Panc1 (cell line): ENCODE measurements around the gene KCNQ1. TPM values are rescaled to one million over a fixed set of nuclear protein-coding genes. Genes with fewer than 3 reads are reported as not detected.

Experiments
- ATAC-seq: fragments of 200-7000 bp; cut with Tn5 transposase; 2 replicates; pipeline ENCODE4 v1.9.1; 2020; ENCODE audit warnings: mild to moderate bottlenecking, moderate library complexity
- BruUV-seq: library from RNA; stranded (reverse); fragments of 400-500 nt; replicated peaks from 2 replicates; lab custom pipeline; 2021; lab: Mats Ljungman, UMichigan
- CTCF ChIA-PET: fragments of 300-600 bp; sonication (Branson Sonifier 250); formaldehyde crosslinking; loops from one replicate; lab custom pipeline; 2022; ENCODE audit warnings: antibody characterized with exemption; lab: Charles Lee
- POLR2A ChIA-PET: fragments of 300-600 bp; sonication (Branson Sonifier 250); formaldehyde crosslinking; loops from one replicate; lab custom pipeline; 2022; ENCODE audit warnings: antibody characterized with exemption; lab: Charles Lee
- DNase-seq: peaks from one replicate; pipeline ENCODE4 v3.0.0-alpha.2; 2010; ENCODE audit warnings: low read depth, low spot score
- H3K27ac ChIP-seq: 2 replicates; pipeline ENCODE4 v1.5.1; 2011; ENCODE audit warnings: mild to moderate bottlenecking, low read length, inconsistent platforms
- H3K27me3 ChIP-seq: fragments of 200-500 bp; sonication (Bioruptor generic); 2 replicates; pipeline ENCODE4 v1.6.0; 2014; ENCODE audit warnings: low read length, inconsistent platforms; ENCODE audit not compliant: control insufficient read depth, insufficient read depth
- H3K36me3 ChIP-seq: fragments of 200-500 bp; sonication (Bioruptor generic); 2 replicates; pipeline ENCODE4 v1.5.1; 2014; ENCODE audit warnings: inconsistent platforms, mild to moderate bottlenecking, low read length, moderate library complexity; ENCODE audit not compliant: control insufficient read depth, insufficient read depth
- H3K4me1 ChIP-seq: 2 replicates; pipeline ENCODE4 v1.5.1; 2011; ENCODE audit warnings: inconsistent platforms, mild to moderate bottlenecking, low read length, moderate library complexity; ENCODE audit not compliant: control insufficient read depth, insufficient read depth
- H3K4me3 ChIP-seq, 2 experiments: 2 replicates each; pipeline ENCODE4 v1.5.1; 2011 to 2012; ENCODE audit warnings: low read depth in 2 of 2, low read length in 2 of 2, mild to moderate bottlenecking in 2 of 2, inconsistent platforms in 1 of 2, moderate library complexity in 1 of 2
- H3K9me3 ChIP-seq: fragments of 200-500 bp; sonication (Bioruptor generic); 2 replicates; pipeline ENCODE4 v1.5.1; 2014; ENCODE audit warnings: low read depth, mild to moderate bottlenecking, inconsistent platforms, low read length, moderate library complexity; ENCODE audit not compliant: control insufficient read depth, insufficient read depth
- POLR2AphosphoS5 ChIP-seq: IDR thresholded peaks from 2 replicates; pipeline ENCODE4 v1.6.1; 2012; ENCODE audit warnings: mild to moderate bottlenecking, low read depth, low read length, moderate library complexity
- SIN3A ChIP-seq: IDR thresholded peaks from 2 replicates; pipeline ENCODE4 v1.6.1; 2012; ENCODE audit warnings: low read depth, mild to moderate bottlenecking, low read length, moderate library complexity, borderline replicate concordance; ENCODE audit not compliant: insufficient read depth
- TCF7L2 ChIP-seq: IDR thresholded peaks from 2 replicates; pipeline ENCODE4 v1.6.1; 2011; ENCODE audit warnings: mild to moderate bottlenecking, low read depth, low read length, inconsistent platforms
- in situ Hi-C: cut with HindIII; loops from 2 replicates; pipeline ENCODE4 v1.10.0; 2016; ENCODE audit warnings: low sequenced_read_pairs, low pct_unique_long_range_greater_than_20kb
- intact Hi-C: fragments of 100-400 bp; cut with micrococcal nuclease; formaldehyde crosslinking; loops from one replicate; pipeline ENCODE4 v1.10.0; 2022; ENCODE audit not compliant: unreplicated experiment
- total RNA-seq: library from RNA; stranded (reverse); gene quantifications from one replicate; pipeline ENCODE4 v1.2.1, GENCODE V29; 2021; ENCODE audit not compliant: unreplicated experiment
- TF ChIP-seq, protein P1 (sequence below), 2 experiments: IDR thresholded peaks; 2 replicates each; pipeline ENCODE4 v1.6.1; 2011 to 2012; ENCODE audit warnings: low read depth in 2 of 2, control low read depth in 1 of 2, low read length in 1 of 2, mild to moderate bottlenecking in 1 of 2, moderate library complexity in 1 of 2; ENCODE audit not compliant: insufficient read depth in 1 of 2
- TF ChIP-seq, protein P2 (sequence below): fragments of 450-650 bp; IDR thresholded peaks from 2 replicates; pipeline ENCODE4 v1.5.1; 2017; ENCODE audit warnings: mild to moderate bottlenecking

Gene KCNQ1
- total RNA-seq, 1 experiment from 2014 or later: 1.0 TPM

DNA sequence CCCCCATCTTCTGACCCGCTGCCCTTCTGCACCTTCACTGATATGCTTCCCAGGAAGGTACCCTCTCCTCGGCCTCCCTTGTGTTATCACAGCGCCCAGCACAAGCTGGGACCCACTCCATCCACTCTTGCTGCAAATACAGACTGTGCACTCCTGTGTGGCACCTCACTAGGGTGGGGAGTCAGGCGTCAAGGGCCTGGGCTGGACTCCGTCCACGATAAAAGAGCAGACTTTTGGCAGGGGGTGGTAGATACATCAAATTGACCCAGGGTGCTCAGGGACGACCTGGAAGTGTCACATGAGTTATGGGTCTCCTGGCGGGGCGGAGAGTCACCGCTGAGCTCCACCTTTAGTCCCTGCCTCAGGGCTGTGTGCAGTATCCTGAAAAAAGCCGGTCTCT is 1.4 kb upstream of the KCNQ1 start:
- DNase-seq: no peak

GRCh38 chr11:2443881-2444820 is 657 bp upstream of the KCNQ1 start, which contains the start of gene TRPM5:
Gene TRPM5 (minus strand): TSS chr11:2444514. CDS start chr11:2423036, 21,478 bp downstream.
- H3K27me3 ChIP-seq: peaks cover 8% of the 10 kb centered on the region; the same call in 1 of the 2 replicates
- ATAC-seq (no peak), DNase-seq (no peak)
- in situ Hi-C loops: no loop called here
- BruUV-seq: no TSS peak
- H3K9me3 ChIP-seq: no peaks in the 10 kb centered on the region
- ChIA-PET CTCF (no interaction called here), POLR2A (interaction anchor here (0.7 kb wide), 1 partner anchor 78 kb away, joined by 3 read pairs; no protein-coding TSS in a partner anchor)
- no peak within 1 kb of the TSS for H3K27ac ChIP-seq
- no peaks in the 10 kb centered on the region for H3K36me3 ChIP-seq
- peaks cover 7% of the 10 kb centered on the region; the same call in 1 of the 2 replicates for H3K4me1 ChIP-seq
- TF ChIP-seq, protein P1, sequence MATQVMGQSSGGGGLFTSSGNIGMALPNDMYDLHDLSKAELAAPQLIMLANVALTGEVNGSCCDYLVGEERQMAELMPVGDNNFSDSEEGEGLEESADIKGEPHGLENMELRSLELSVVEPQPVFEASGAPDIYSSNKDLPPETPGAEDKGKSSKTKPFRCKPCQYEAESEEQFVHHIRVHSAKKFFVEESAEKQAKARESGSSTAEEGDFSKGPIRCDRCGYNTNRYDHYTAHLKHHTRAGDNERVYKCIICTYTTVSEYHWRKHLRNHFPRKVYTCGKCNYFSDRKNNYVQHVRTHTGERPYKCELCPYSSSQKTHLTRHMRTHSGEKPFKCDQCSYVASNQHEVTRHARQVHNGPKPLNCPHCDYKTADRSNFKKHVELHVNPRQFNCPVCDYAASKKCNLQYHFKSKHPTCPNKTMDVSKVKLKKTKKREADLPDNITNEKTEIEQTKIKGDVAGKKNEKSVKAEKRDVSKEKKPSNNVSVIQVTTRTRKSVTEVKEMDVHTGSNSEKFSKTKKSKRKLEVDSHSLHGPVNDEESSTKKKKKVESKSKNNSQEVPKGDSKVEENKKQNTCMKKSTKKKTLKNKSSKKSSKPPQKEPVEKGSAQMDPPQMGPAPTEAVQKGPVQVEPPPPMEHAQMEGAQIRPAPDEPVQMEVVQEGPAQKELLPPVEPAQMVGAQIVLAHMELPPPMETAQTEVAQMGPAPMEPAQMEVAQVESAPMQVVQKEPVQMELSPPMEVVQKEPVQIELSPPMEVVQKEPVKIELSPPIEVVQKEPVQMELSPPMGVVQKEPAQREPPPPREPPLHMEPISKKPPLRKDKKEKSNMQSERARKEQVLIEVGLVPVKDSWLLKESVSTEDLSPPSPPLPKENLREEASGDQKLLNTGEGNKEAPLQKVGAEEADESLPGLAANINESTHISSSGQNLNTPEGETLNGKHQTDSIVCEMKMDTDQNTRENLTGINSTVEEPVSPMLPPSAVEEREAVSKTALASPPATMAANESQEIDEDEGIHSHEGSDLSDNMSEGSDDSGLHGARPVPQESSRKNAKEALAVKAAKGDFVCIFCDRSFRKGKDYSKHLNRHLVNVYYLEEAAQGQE (IDR thresholded peaks at IDR 0.05; ENCODE audit: insufficient read depth in 1 of 2, low read depth in 2 of 2, low read length in 1 of 2): no peak
- TF ChIP-seq, protein P2, sequence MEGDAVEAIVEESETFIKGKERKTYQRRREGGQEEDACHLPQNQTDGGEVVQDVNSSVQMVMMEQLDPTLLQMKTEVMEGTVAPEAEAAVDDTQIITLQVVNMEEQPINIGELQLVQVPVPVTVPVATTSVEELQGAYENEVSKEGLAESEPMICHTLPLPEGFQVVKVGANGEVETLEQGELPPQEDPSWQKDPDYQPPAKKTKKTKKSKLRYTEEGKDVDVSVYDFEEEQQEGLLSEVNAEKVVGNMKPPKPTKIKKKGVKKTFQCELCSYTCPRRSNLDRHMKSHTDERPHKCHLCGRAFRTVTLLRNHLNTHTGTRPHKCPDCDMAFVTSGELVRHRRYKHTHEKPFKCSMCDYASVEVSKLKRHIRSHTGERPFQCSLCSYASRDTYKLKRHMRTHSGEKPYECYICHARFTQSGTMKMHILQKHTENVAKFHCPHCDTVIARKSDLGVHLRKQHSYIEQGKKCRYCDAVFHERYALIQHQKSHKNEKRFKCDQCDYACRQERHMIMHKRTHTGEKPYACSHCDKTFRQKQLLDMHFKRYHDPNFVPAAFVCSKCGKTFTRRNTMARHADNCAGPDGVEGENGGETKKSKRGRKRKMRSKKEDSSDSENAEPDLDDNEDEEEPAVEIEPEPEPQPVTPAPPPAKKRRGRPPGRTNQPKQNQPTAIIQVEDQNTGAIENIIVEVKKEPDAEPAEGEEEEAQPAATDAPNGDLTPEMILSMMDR: no peak
- TF ChIP-seq POLR2AphosphoS5: no peak
- no peak for TF ChIP-seq SIN3A
- TF ChIP-seq TCF7L2: no peak
- intact Hi-C loops: no loop called here
- peak within 1 kb of the TSS; percentile 17 to 28; a peak in 3 of 4 replicates for H3K4me3 ChIP-seq

More for the DNA sequence above, 1.4 kb upstream of the KCNQ1 start:
- CTCF ChIA-PET: no interaction called here
- H3K4me1 ChIP-seq: peaks cover 7% of the 10 kb centered on the region; the same call in 1 of the 2 replicates
- intact Hi-C loops: no loop called here
- BruUV-seq: no TSS peak
- H3K27me3 ChIP-seq: peaks cover 8% of the 10 kb centered on the region; the same call in 1 of the 2 replicates
- H3K27ac ChIP-seq: no peak overlapping the region
- POLR2A ChIA-PET: interaction anchor here (0.7 kb wide), 1 partner anchor 77 kb away, joined by 3 read pairs; no protein-coding TSS in a partner anchor
- in situ Hi-C loops: no loop called here
- H3K4me3 ChIP-seq: no peak overlapping the region
- no peaks in the 10 kb centered on the region for H3K36me3 ChIP-seq
- TF ChIP-seq SIN3A (no peak), TCF7L2 (no peak)
- TF ChIP-seq, protein P1 (IDR thresholded peaks at IDR 0.05; ENCODE audit: insufficient read depth in 1 of 2, low read depth in 2 of 2, low read length in 1 of 2): no peak
- H3K9me3 ChIP-seq: no peaks in the 10 kb centered on the region
- ATAC-seq: no peak
